ENCODE results near the gene MFSD6.

The MFSD6 gene

GRCh38 chr2:190415794-190416775 lies 7.9 kb downstream of the MFSD6 start:
- no peak for DNase-seq (ENCODE audit: low spot score)
- no peak for TF ChIP-seq CTCF (IDR thresholded peaks at IDR 0.05; ENCODE audit: borderline replicate concordance, control extremely low read depth, extremely low read depth, insufficient read depth, missing control alignments)
- in situ Hi-C loops (cut with MboI; ENCODE audit: low sequenced_read_pairs, unreplicated experiment): no loop called here

GRCh38 chr2:190417045-190417842 lies 9.1 kb downstream of the MFSD6 start:
- no peak for TF ChIP-seq CTCF (IDR thresholded peaks at IDR 0.05; ENCODE audit: borderline replicate concordance, control extremely low read depth, extremely low read depth, insufficient read depth, missing control alignments)
- no peak for DNase-seq (ENCODE audit: low spot score)
- in situ Hi-C loops (cut with MboI; ENCODE audit: low sequenced_read_pairs, unreplicated experiment): no loop called here

GRCh38 chr2:190418727-190419126 lies 10.6 kb downstream of the MFSD6 start:
- TF ChIP-seq CTCF (IDR thresholded peaks at IDR 0.05; ENCODE audit: borderline replicate concordance, control extremely low read depth, extremely low read depth, insufficient read depth, missing control alignments): no peak
- in situ Hi-C loops (cut with MboI; ENCODE audit: low sequenced_read_pairs, unreplicated experiment): no loop called here
- DNase-seq (ENCODE audit: low spot score): no peak

- in situ Hi-C loops (cut with MboI; ENCODE audit: low sequenced_read_pairs, unreplicated experiment): no loop called here
- TF ChIP-seq CTCF (IDR thresholded peaks at IDR 0.05; ENCODE audit: borderline replicate concordance, control extremely low read depth, extremely low read depth, insufficient read depth, missing control alignments): no peak
Observed at GRCh38 chr2:190420801-190421200, 12.6 kb downstream of the MFSD6 start.

GRCh38 chr2:190425221-190425866 lies 17.2 kb downstream of the MFSD6 start:
- DNase-seq (ENCODE audit: low spot score): no peak
- TF ChIP-seq CTCF (IDR thresholded peaks at IDR 0.05; ENCODE audit: borderline replicate concordance, control extremely low read depth, extremely low read depth, insufficient read depth, missing control alignments): no peak
- in situ Hi-C loops (cut with MboI; ENCODE audit: low sequenced_read_pairs, unreplicated experiment): no loop called here

More at GRCh38 chr2:190420801-190421200, 12.6 kb downstream of the MFSD6 start:
- DNase-seq (ENCODE audit: low spot score): no peak
